ENCODE data around the gene GPBP1L1. TPM values are rescaled to one million over a fixed set of nuclear protein-coding genes. Genes with fewer than 3 reads are reported as not detected.
"Not testable (repeated sequence)": the region's sequence is repeated elsewhere in the genome, so short reads cannot be mapped to it uniquely, and the experiment has no call there.

The GPBP1L1 gene
- total RNA-seq, 1 experiment from 2014 or later = 110 TPM

DNA sequence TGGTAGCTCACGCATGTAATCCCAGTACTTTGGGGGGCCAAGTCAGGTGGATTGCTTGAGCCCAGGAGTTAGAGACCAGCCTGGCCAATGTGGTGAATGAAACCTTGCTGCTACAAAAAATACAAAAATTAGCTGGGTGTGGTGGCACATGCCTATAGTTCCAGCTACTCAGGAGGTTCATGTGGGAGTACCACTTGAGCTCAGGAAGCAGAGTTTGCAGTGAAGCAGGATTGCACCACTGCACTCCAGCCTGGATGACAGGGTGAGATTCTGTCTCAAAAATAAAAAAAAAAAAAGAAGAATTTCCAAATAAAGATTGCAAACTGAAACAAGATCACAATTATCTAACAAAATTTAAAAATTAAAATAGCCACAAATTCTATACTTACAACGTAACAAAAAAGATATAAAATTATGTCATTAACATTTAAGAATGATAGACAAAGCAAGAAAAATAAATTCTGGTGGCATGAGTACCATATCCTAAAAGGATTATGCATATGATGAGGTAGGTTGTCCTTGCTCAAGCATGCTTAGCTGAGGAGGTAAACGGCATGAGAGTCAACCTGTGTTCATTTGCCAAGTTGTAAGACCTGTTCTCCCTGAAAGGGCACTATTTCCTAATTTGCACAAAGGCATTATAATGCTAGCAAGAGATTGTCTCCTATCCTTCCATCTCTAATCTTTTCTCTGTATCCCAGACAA lies 43.9 kb upstream of the GPBP1L1 start:
- no TSS peak for BruUV-seq (replicated peaks)
- no peaks in the 10 kb centered on the region for H3K79me2 ChIP-seq (ENCODE audit: insufficient read depth, low read length)
- DNase-seq (ENCODE audit: low read depth, low spot score) = no peak
- intact Hi-C loops (cut with micrococcal nuclease) = no loop called here
- no peak overlapping the region for H3K4me2 ChIP-seq (ENCODE audit: low read length)
- no peak overlapping the region for H3K9ac ChIP-seq (ENCODE audit: low read length)
- H3K9me2 ChIP-seq (ENCODE audit: insufficient read depth) = no peaks in the 10 kb centered on the region
- ChIA-PET RAD21 (ENCODE audit: low non-redundant PET in 1 of 2, low total read pairs in 2 of 2, uncharacterized antibody in 2 of 2, unreplicated experiment in 2 of 2) (no interaction called here), CTCF (no interaction called here), POLR2A (no interaction called here)
- no peak for TF ChIP-seq EZH2phosphoT487 (IDR thresholded peaks at IDR 0.05; ENCODE audit: borderline replicate concordance)
- TF ChIP-seq, protein P1, sequence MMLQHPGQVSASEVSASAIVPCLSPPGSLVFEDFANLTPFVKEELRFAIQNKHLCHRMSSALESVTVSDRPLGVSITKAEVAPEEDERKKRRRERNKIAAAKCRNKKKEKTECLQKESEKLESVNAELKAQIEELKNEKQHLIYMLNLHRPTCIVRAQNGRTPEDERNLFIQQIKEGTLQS (IDR thresholded peaks at IDR 0.05) = no peak
- no peak for TF ChIP-seq RAD21 (IDR thresholded peaks at IDR 0.05; ENCODE audit: low read depth)
- TF ChIP-seq, protein P2, sequence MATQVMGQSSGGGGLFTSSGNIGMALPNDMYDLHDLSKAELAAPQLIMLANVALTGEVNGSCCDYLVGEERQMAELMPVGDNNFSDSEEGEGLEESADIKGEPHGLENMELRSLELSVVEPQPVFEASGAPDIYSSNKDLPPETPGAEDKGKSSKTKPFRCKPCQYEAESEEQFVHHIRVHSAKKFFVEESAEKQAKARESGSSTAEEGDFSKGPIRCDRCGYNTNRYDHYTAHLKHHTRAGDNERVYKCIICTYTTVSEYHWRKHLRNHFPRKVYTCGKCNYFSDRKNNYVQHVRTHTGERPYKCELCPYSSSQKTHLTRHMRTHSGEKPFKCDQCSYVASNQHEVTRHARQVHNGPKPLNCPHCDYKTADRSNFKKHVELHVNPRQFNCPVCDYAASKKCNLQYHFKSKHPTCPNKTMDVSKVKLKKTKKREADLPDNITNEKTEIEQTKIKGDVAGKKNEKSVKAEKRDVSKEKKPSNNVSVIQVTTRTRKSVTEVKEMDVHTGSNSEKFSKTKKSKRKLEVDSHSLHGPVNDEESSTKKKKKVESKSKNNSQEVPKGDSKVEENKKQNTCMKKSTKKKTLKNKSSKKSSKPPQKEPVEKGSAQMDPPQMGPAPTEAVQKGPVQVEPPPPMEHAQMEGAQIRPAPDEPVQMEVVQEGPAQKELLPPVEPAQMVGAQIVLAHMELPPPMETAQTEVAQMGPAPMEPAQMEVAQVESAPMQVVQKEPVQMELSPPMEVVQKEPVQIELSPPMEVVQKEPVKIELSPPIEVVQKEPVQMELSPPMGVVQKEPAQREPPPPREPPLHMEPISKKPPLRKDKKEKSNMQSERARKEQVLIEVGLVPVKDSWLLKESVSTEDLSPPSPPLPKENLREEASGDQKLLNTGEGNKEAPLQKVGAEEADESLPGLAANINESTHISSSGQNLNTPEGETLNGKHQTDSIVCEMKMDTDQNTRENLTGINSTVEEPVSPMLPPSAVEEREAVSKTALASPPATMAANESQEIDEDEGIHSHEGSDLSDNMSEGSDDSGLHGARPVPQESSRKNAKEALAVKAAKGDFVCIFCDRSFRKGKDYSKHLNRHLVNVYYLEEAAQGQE (IDR thresholded peaks at IDR 0.05; ENCODE audit: low read depth) = no peak
- no peak for TF ChIP-seq EGR1 (IDR thresholded peaks at IDR 0.05; ENCODE audit: low read depth)
- TF ChIP-seq POLR2AphosphoS5 (IDR thresholded peaks at IDR 0.05; ENCODE audit: low read depth, low read length) = no peak
- TF ChIP-seq ELF1 (IDR thresholded peaks at IDR 0.05; ENCODE audit: borderline replicate concordance, low read depth) = no peak
- TF ChIP-seq, protein P3, sequence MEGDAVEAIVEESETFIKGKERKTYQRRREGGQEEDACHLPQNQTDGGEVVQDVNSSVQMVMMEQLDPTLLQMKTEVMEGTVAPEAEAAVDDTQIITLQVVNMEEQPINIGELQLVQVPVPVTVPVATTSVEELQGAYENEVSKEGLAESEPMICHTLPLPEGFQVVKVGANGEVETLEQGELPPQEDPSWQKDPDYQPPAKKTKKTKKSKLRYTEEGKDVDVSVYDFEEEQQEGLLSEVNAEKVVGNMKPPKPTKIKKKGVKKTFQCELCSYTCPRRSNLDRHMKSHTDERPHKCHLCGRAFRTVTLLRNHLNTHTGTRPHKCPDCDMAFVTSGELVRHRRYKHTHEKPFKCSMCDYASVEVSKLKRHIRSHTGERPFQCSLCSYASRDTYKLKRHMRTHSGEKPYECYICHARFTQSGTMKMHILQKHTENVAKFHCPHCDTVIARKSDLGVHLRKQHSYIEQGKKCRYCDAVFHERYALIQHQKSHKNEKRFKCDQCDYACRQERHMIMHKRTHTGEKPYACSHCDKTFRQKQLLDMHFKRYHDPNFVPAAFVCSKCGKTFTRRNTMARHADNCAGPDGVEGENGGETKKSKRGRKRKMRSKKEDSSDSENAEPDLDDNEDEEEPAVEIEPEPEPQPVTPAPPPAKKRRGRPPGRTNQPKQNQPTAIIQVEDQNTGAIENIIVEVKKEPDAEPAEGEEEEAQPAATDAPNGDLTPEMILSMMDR (IDR thresholded peaks at IDR 0.05 in 2 of 3, conservative IDR thresholded peaks at IDR 0.05 in 1 of 3; ENCODE audit: borderline replicate concordance in 1 of 3, insufficient read depth in 1 of 3, low read depth in 2 of 3, low read length in 2 of 3) = no peak
- no peak for TF ChIP-seq FOSL1 (IDR thresholded peaks at IDR 0.05; ENCODE audit: low read depth)
- no peak for TF ChIP-seq SRF (IDR thresholded peaks at IDR 0.05; ENCODE audit: low read depth)
- no peak for TF ChIP-seq YY1 (IDR thresholded peaks at IDR 0.05; ENCODE audit: extremely low read depth, insufficient replicate concordance, low read depth, low read length)
- TF ChIP-seq, protein P4, sequence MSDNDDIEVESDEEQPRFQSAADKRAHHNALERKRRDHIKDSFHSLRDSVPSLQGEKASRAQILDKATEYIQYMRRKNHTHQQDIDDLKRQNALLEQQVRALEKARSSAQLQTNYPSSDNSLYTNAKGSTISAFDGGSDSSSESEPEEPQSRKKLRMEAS (IDR thresholded peaks at IDR 0.05) = no peak
- TF ChIP-seq ZFX (IDR thresholded peaks at IDR 0.05) = no peak
- TF ChIP-seq SIN3A (IDR thresholded peaks at IDR 0.05; ENCODE audit: low read depth) = no peak
- TF ChIP-seq POLR2A (IDR thresholded peaks at IDR 0.05; ENCODE audit: borderline replicate concordance, extremely low read depth, insufficient read depth, insufficient read length) = no peak
- TF ChIP-seq ZNF274 (IDR thresholded peaks at IDR 0.05; ENCODE audit: low read depth, low read length) = no peak
- no peak overlapping the region for H3K4me3 ChIP-seq (replicated peaks in 1 of 2; ENCODE audit: low read depth in 1 of 2, low read length in 2 of 2)
- peaks cover 3 to 4% of the 10 kb centered on the region in 2 experiments; a peak in 2 of 4 replicates for H3K4me1 ChIP-seq (ENCODE audit: control insufficient read depth in 1 of 2, insufficient read depth in 2 of 2, low read length in 2 of 2)
- ATAC-seq = no peak
- no peaks in the 10 kb centered on the region for H3K27me3 ChIP-seq (ENCODE audit: insufficient read depth, low read length)
- H2AFZ ChIP-seq (ENCODE audit: low read depth, low read length, poor library complexity, severe bottlenecking) = no peak overlapping the region
- no peak overlapping the region for H3K27ac ChIP-seq (ENCODE audit: low read depth, low read length)
- H3K36me3 ChIP-seq (ENCODE audit: control insufficient read depth in 1 of 2, insufficient read depth in 2 of 2, low read length in 2 of 2) = no peaks in the 10 kb centered on the region
- H3K9me3 ChIP-seq (ENCODE audit: control insufficient read depth in 1 of 2, insufficient read depth in 1 of 2, low read depth in 1 of 2, low read length in 2 of 2) = no peaks in the 10 kb centered on the region
- no peaks in the 10 kb centered on the region; the same call in 1 of the 2 replicates for H4K20me1 ChIP-seq (ENCODE audit: insufficient read depth)

DNA sequence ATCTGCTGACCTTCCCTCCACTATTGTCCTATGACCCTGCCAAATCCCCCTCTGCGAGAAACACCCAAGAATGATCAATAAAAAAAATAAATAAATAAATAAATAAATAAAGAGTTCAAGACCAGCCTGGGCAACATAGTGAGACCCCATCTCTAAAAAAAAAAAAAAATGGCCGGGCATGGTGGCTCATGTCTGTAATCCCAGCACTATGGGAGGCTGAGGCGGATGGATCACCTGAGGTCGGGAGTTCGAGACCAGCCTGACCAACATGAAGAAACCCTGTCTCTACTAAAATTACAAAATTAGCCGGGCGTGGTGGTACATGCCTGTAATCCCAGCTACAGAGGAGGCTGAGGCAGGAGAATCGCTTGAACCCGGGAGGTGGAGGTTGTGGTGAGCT lies 39.7 kb upstream of the GPBP1L1 start:
- H3K27me3 ChIP-seq (ENCODE audit: insufficient read depth, low read length); H3K9ac ChIP-seq (ENCODE audit: low read length); DNase-seq (ENCODE audit: low read depth, low spot score); H3K4me3 ChIP-seq (replicated peaks in 1 of 2; ENCODE audit: low read depth in 1 of 2, low read length in 2 of 2); BruUV-seq (replicated peaks); H3K9me3 ChIP-seq (ENCODE audit: control insufficient read depth in 1 of 2, insufficient read depth in 1 of 2, low read depth in 1 of 2, low read length in 2 of 2); ATAC-seq; POLR2A ChIA-PET; H4K20me1 ChIP-seq (ENCODE audit: insufficient read depth); H3K79me2 ChIP-seq (ENCODE audit: insufficient read depth, low read length); H3K4me1 ChIP-seq (ENCODE audit: control insufficient read depth in 1 of 2, insufficient read depth in 2 of 2, low read length in 2 of 2); H3K4me2 ChIP-seq (ENCODE audit: low read length); H3K36me3 ChIP-seq (ENCODE audit: control insufficient read depth in 1 of 2, insufficient read depth in 2 of 2, low read length in 2 of 2); H2AFZ ChIP-seq (ENCODE audit: low read depth, low read length, poor library complexity, severe bottlenecking); H3K27ac ChIP-seq (ENCODE audit: low read depth, low read length); H3K9me2 ChIP-seq (ENCODE audit: insufficient read depth); CTCF ChIA-PET; RAD21 ChIA-PET (ENCODE audit: low non-redundant PET in 1 of 2, low total read pairs in 2 of 2, uncharacterized antibody in 2 of 2, unreplicated experiment in 2 of 2); intact Hi-C loops (cut with micrococcal nuclease): not testable (repeated sequence)

Measured in HCT116 (cell line).